Right lobe of liver (tissue), 4 donors: ENCODE results near the gene POLR1A.

Experiments
- POLR2A ChIP-seq: fragments of 450-650 bp; IDR thresholded peaks from one replicate; pipeline ENCODE4 v1.6.1; 2017; ENCODE audit warnings: antibody characterized with exemption, mild to moderate bottlenecking
- TF ChIP-seq, protein P1 (sequence below), 4 donors: fragments of 200-600 bp in 3 of 4; fragments of 450-650 bp in 1 of 4; IDR thresholded peaks; one replicate each; pipeline versions ENCODE4 v1.5.1 to v1.8.0; 2016 to 2022; ENCODE audit warnings: antibody characterized with exemption in 4 of 4, mild to moderate bottlenecking in 2 of 4
- donor health status: DM: no; HTN: no; CAD: no.
- donor health status: DM: no; HTN: no; CAD: no.
- donor health status: DM: no; HTN: yes; CAD: no.

- TF ChIP-seq POLR2A, result no peak
- TF ChIP-seq, protein P1, sequence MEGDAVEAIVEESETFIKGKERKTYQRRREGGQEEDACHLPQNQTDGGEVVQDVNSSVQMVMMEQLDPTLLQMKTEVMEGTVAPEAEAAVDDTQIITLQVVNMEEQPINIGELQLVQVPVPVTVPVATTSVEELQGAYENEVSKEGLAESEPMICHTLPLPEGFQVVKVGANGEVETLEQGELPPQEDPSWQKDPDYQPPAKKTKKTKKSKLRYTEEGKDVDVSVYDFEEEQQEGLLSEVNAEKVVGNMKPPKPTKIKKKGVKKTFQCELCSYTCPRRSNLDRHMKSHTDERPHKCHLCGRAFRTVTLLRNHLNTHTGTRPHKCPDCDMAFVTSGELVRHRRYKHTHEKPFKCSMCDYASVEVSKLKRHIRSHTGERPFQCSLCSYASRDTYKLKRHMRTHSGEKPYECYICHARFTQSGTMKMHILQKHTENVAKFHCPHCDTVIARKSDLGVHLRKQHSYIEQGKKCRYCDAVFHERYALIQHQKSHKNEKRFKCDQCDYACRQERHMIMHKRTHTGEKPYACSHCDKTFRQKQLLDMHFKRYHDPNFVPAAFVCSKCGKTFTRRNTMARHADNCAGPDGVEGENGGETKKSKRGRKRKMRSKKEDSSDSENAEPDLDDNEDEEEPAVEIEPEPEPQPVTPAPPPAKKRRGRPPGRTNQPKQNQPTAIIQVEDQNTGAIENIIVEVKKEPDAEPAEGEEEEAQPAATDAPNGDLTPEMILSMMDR (IDR thresholded peaks at IDR 0.05), result no peak
These were observed 30.5 kb upstream of the POLR1A start for GRCh38 chr2:86136141-86136540.
